Hepatocyte (in vitro differentiated cells): ENCODE data around the gene CHRNB1. TPM values are rescaled to one million over a fixed set of nuclear protein-coding genes. Genes with fewer than 3 reads are reported as not detected.

ENCODE experiments used
- DNase-seq: peaks from one replicate; pipeline ENCODE4 v3.0.0-alpha.2; 2016; ENCODE audit warnings: low spot score
- H2AFZ ChIP-seq: fragments of 200-600 bp; sonication (generic); 2 replicates; pipeline ENCODE4 v1.6.0; 2016; ENCODE audit warnings: antibody characterized with exemption, mild to moderate bottlenecking
- H3K27ac ChIP-seq: fragments of 200-600 bp; sonication (generic); 2 replicates; pipeline ENCODE4 v1.5.1; 2016; ENCODE audit warnings: mild to moderate bottlenecking
- H3K27me3 ChIP-seq: fragments of 200-600 bp; sonication (generic); 2 replicates; pipeline ENCODE4 v1.6.1; 2016
- H3K36me3 ChIP-seq: fragments of 200-600 bp; sonication (generic); replicated peaks from 2 replicates; pipeline ENCODE4 v1.5.1; 2016; ENCODE audit warnings: low read depth; ENCODE audit not compliant: insufficient read depth
- H3K4me1 ChIP-seq: fragments of 200-600 bp; sonication (generic); 2 replicates; pipeline ENCODE4 v1.5.1; 2016; ENCODE audit warnings: mild to moderate bottlenecking, moderate library complexity; ENCODE audit not compliant: insufficient read depth
- H3K4me2 ChIP-seq: fragments of 200-600 bp; sonication (generic); 2 replicates; pipeline ENCODE4 v1.6.0; 2016
- H3K4me3 ChIP-seq: fragments of 200-600 bp; sonication (generic); 2 replicates; pipeline ENCODE4 v1.5.1; 2016; ENCODE audit warnings: mild to moderate bottlenecking
- H3K79me2 ChIP-seq: fragments of 200-600 bp; sonication (generic); 2 replicates; pipeline ENCODE4 v1.6.0; 2017; ENCODE audit warnings: mild to moderate bottlenecking
- H3K9me2 ChIP-seq: fragments of 200-600 bp; sonication (generic); replicated peaks from 2 replicates; pipeline ENCODE4 v1.6.0; 2017; ENCODE audit warnings: mild to moderate bottlenecking; ENCODE audit not compliant: insufficient read depth
- H3K9me3 ChIP-seq: fragments of 200-600 bp; sonication (generic); 2 replicates; pipeline ENCODE4 v1.5.1; 2016; ENCODE audit warnings: low read depth, mild to moderate bottlenecking
- H4K20me1 ChIP-seq: fragments of 200-600 bp; sonication (generic); 2 replicates; pipeline ENCODE4 v1.6.0; 2016; ENCODE audit warnings: mild to moderate bottlenecking; ENCODE audit not compliant: insufficient read depth, poor library complexity, severe bottlenecking
- CTCF ChIP-seq: fragments of 200-600 bp; sonication (generic); IDR thresholded peaks from 2 replicates; pipeline ENCODE4 v1.5.1; 2016; ENCODE audit warnings: antibody characterized with exemption, mild to moderate bottlenecking; ENCODE audit not compliant: poor library complexity
- EZH2 ChIP-seq: fragments of 200-600 bp; sonication (generic); IDR thresholded peaks from 2 replicates; pipeline ENCODE4 v1.6.1; 2016; ENCODE audit warnings: antibody characterized with exemption, mild to moderate bottlenecking, borderline replicate concordance
- EZH2phosphoT487 ChIP-seq: fragments of 200-600 bp; sonication (generic); IDR thresholded peaks from one replicate; pipeline ENCODE4 v1.6.1; 2018; ENCODE audit warnings: antibody characterized with exemption, mild to moderate bottlenecking, low read depth, moderate library complexity; ENCODE audit not compliant: unreplicated experiment, severe bottlenecking
- WGBS: methylation state at CpG from one replicate; pipeline ENCODE4 v1.1.6; 2016; ENCODE audit warnings: low lambda C conversion rate; ENCODE audit errors: missing lambda C conversion rate; 5-methylcytosine and 5-hydroxymethylcytosine counted together
- polyA plus RNA-seq: library from polyadenylated mRNA; unstranded; fragments of >200 nt; fragmentation: Nextera tagmentation; extraction: Ambion mirVana; gene quantifications from 2 replicates; pipeline ENCODE4 v1.2.1, GENCODE V29; 2016
- total RNA-seq: library from RNA; depleted of rRNA; stranded (reverse); fragments of >200 nt; gene quantifications from 2 replicates; pipeline ENCODE4 v1.2.3, GENCODE V29; 2014

Gene CHRNB1
- total and polyA plus RNA-seq, 2 experiments from 2014 or later: 10.9 to 17.5 TPM

GRCh38 chr17:7438656-7439460 lies 6.0 kb upstream of the CHRNB1 start:
- no peak for TF ChIP-seq CTCF
- no peak for TF ChIP-seq EZH2
- TF ChIP-seq EZH2phosphoT487: no peak
- no peak for DNase-seq
- H4K20me1 ChIP-seq: no peaks in the 10 kb centered on the region
- no peak overlapping the region for H3K27ac ChIP-seq
- no peaks in the 10 kb centered on the region for H3K36me3 ChIP-seq
- H3K79me2 ChIP-seq: peaks cover 2% of the 10 kb centered on the region
- H2AFZ ChIP-seq: no peak overlapping the region
- H3K4me2 ChIP-seq: peak overlapping the region; percentile 99
- H3K4me1 ChIP-seq: peaks cover 50% of the 10 kb centered on the region
- H3K27me3 ChIP-seq: peaks cover 29% of the 10 kb centered on the region
- no peak overlapping the region for H3K4me3 ChIP-seq
- H3K9me2 ChIP-seq: no peaks in the 10 kb centered on the region
- 41% methylated on average over 11 of the region's 11 CpGs for WGBS
- H3K9me3 ChIP-seq: no peaks in the 10 kb centered on the region

GRCh38 chr17:7439462-7440112 lies 5.3 kb upstream of the CHRNB1 start, which contains the start of gene FGF11:
FGF11 (plus strand) TSS chr17:7439512; CDS start chr17:7439621, 109 bp downstream.
- peaks cover 29% of the 10 kb centered on the region for H3K27me3 ChIP-seq

GRCh38 chr17:7440113-7440833 lies 4.6 kb upstream of the CHRNB1 start:
- Histone ChIP-seq H3K27me3 (peaks cover 29% of the 10 kb centered on the region), H3K4me1 (peaks cover 53% of the 10 kb centered on the region), H3K9me2 (no peaks in the 10 kb centered on the region), H3K79me2 (peaks cover 2% of the 10 kb centered on the region), H4K20me1 (no peaks in the 10 kb centered on the region), H3K36me3 (no peaks in the 10 kb centered on the region), H3K4me2 (peak overlapping the region; percentile 99), H2AFZ (peak overlapping the region; percentile 55), H3K27ac (peak overlapping the region; percentile 49), H3K4me3 (peak overlapping the region; percentile 75), H3K9me3 (no peaks in the 10 kb centered on the region)
- TF ChIP-seq EZH2 (peak; percentile 2), EZH2phosphoT487 (no peak), CTCF (no peak)
- DNase-seq: peak; percentile 78
- under 1% methylated on average over 25 of the region's 46 CpGs for WGBS

More at GRCh38 chr17:7439462-7440112, 5.3 kb upstream of the CHRNB1 start, which contains the start of gene FGF11:
- peaks cover 2% of the 10 kb centered on the region for H3K79me2 ChIP-seq
- no peaks in the 10 kb centered on the region for H3K9me3 ChIP-seq
- H2AFZ ChIP-seq: peak within 1 kb of the TSS; percentile 55
- peak; percentile 40 for DNase-seq
- peak within 1 kb of the TSS; percentile 49 for H3K27ac ChIP-seq
- H3K4me3 ChIP-seq: peak within 1 kb of the TSS; percentile 75
- no peaks in the 10 kb centered on the region for H3K9me2 ChIP-seq
- peaks cover 50% of the 10 kb centered on the region for H3K4me1 ChIP-seq
- 2% methylated on average over 42 of the region's 50 CpGs for WGBS
- TF ChIP-seq EZH2phosphoT487 (no peak), EZH2 (no peak), CTCF (no peak)
- H3K4me2 ChIP-seq: peak within 1 kb of the TSS; percentile 99
- no peaks in the 10 kb centered on the region for H4K20me1 ChIP-seq
- H3K36me3 ChIP-seq: no peaks in the 10 kb centered on the region
